ENCODE measurements around the gene PDF.

DNA sequence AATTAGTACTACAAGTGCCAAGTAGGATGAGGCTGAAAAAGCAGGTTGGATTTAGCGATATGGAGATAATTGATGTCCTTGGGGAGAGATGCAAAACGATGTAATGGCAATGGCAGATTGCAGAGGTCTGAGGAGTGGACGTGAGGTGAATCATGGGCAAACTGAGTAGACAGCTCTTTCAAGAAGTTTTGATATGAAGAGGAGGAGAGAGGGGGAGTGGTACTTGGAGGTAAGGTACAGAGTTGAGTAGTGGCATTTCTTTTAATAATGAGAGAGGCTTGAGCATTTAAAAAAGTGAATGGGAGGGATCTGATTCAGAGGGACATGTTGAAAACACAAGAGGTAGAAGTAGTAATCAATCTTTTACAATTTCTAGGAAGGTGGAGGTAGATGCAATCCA, 37.0 kb downstream of the PDF start:
- TF ChIP-seq PAX8 (CRISPR knock-in tag; IDR thresholded peaks at IDR 0.05; ENCODE audit: borderline replicate concordance) (no peak), FOXJ3 (CRISPR knock-in tag; IDR thresholded peaks at IDR 0.05; ENCODE audit: borderline replicate concordance) (no peak), SIN3A (IDR thresholded peaks at IDR 0.05; ENCODE audit: borderline replicate concordance, low read depth, low read length) (no peak), SALL2 (CRISPR knock-in tag; IDR thresholded peaks at IDR 0.05) (no peak), ZNF282 (IDR thresholded peaks at IDR 0.05; ENCODE audit: partially characterized antibody) (no peak), POLR2A (IDR thresholded peaks at IDR 0.05; ENCODE audit: insufficient read depth in 1 of 2, low read depth in 2 of 2, low read length in 2 of 2) (no peak), TAF1 (CRISPR knock-in tag; IDR thresholded peaks at IDR 0.05) (no peak)
- TF ChIP-seq, protein P1, sequence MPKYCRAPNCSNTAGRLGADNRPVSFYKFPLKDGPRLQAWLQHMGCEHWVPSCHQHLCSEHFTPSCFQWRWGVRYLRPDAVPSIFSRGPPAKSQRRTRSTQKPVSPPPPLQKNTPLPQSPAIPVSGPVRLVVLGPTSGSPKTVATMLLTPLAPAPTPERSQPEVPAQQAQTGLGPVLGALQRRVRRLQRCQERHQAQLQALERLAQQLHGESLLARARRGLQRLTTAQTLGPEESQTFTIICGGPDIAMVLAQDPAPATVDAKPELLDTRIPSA (CRISPR knock-in tag; IDR thresholded peaks at IDR 0.05; ENCODE audit: borderline replicate concordance): no peak
- TF ChIP-seq, protein P2, sequence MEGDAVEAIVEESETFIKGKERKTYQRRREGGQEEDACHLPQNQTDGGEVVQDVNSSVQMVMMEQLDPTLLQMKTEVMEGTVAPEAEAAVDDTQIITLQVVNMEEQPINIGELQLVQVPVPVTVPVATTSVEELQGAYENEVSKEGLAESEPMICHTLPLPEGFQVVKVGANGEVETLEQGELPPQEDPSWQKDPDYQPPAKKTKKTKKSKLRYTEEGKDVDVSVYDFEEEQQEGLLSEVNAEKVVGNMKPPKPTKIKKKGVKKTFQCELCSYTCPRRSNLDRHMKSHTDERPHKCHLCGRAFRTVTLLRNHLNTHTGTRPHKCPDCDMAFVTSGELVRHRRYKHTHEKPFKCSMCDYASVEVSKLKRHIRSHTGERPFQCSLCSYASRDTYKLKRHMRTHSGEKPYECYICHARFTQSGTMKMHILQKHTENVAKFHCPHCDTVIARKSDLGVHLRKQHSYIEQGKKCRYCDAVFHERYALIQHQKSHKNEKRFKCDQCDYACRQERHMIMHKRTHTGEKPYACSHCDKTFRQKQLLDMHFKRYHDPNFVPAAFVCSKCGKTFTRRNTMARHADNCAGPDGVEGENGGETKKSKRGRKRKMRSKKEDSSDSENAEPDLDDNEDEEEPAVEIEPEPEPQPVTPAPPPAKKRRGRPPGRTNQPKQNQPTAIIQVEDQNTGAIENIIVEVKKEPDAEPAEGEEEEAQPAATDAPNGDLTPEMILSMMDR (CRISPR knock-in tag; IDR thresholded peaks at IDR 0.05): no peak
- TF ChIP-seq, protein P3, sequence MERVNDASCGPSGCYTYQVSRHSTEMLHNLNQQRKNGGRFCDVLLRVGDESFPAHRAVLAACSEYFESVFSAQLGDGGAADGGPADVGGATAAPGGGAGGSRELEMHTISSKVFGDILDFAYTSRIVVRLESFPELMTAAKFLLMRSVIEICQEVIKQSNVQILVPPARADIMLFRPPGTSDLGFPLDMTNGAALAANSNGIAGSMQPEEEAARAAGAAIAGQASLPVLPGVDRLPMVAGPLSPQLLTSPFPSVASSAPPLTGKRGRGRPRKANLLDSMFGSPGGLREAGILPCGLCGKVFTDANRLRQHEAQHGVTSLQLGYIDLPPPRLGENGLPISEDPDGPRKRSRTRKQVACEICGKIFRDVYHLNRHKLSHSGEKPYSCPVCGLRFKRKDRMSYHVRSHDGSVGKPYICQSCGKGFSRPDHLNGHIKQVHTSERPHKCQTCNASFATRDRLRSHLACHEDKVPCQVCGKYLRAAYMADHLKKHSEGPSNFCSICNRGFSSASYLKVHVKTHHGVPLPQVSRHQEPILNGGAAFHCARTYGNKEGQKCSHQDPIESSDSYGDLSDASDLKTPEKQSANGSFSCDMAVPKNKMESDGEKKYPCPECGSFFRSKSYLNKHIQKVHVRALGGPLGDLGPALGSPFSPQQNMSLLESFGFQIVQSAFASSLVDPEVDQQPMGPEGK (CRISPR knock-in tag; IDR thresholded peaks at IDR 0.05): no peak
